Activated CD4-positive, CD25-positive, alpha-beta regulatory T cell (primary cell): ENCODE data around the gene TSKS.

ENCODE experiments used
- DNase-seq, 4 experiments: peaks; one replicate each; lab custom pipeline; 2025; lab: John Stamatoyannopoulos, UW

Gene TSKS

GRCh38 chr19:49763230-49763629 is at the start of gene TSKS:
Gene TSKS, minus strand, starts transcription at chr19:49763306. Its CDS starts 59 bp downstream, at chr19:49763247.
- DNase-seq: no peak

GRCh38 chr19:49812452-49812996 is 49.4 kb upstream of the TSKS start:
- DNase-seq: no peak

GRCh38 chr19:49811328-49811727 is 48.2 kb upstream of the TSKS start:
- DNase-seq: no peak

- DNase-seq: no peak
Observed at GRCh38 chr19:49809941-49810389, 46.9 kb upstream of the TSKS start.

GRCh38 chr19:49809160-49809940 is 46.2 kb upstream of the TSKS start:
- peak in 3 of 4 experiments; percentile 26 to 45 (median 34) for DNase-seq

GRCh38 chr19:49808711-49809159 is 45.6 kb upstream of the TSKS start:
- peak; percentile 71 to 77 (median 75) for DNase-seq

- no peak for DNase-seq
Observed at GRCh38 chr19:49807904-49808675, 45.0 kb upstream of the TSKS start.

- DNase-seq: no peak
Observed at GRCh38 chr19:49807058-49807903, 44.2 kb upstream of the TSKS start.

- no peak for DNase-seq
Observed at GRCh38 chr19:49806620-49806959, 43.5 kb upstream of the TSKS start.

- no peak for DNase-seq
Observed at GRCh38 chr19:49805822-49806619, 42.9 kb upstream of the TSKS start.

GRCh38 chr19:49803529-49803856 is 40.4 kb upstream of the TSKS start:
- DNase-seq: no peak

GRCh38 chr19:49802836-49803528 is 39.9 kb upstream of the TSKS start:
- DNase-seq: no peak

GRCh38 chr19:49801966-49802661 is 39.0 kb upstream of the TSKS start:
- DNase-seq: no peak

- DNase-seq: no peak
Observed at GRCh38 chr19:49801401-49801888, 38.3 kb upstream of the TSKS start.

- no peak for DNase-seq
Observed at GRCh38 chr19:49800771-49801170, 37.7 kb upstream of the TSKS start.

- DNase-seq: no peak
Observed at GRCh38 chr19:49799798-49800376, 36.8 kb upstream of the TSKS start.

GRCh38 chr19:49799271-49799797 is 36.2 kb upstream of the TSKS start:
- no peak for DNase-seq

GRCh38 chr19:49798574-49798973 is 35.5 kb upstream of the TSKS start:
- no peak for DNase-seq

GRCh38 chr19:49795615-49796014 is 32.5 kb upstream of the TSKS start:
- DNase-seq: no peak
